H1 (cell line): ENCODE measurements around the gene MYO18A. TPM values are rescaled to one million over a fixed set of nuclear protein-coding genes. Genes with fewer than 3 reads are reported as not detected.

Source experiments
- CHD7 ChIP-seq: fragments of 300-600 bp; sonication (generic); IDR thresholded peaks from 2 replicates; pipeline ENCODE4 v1.7.1; 2012; ENCODE audit warnings: low read length, moderate library complexity, mild to moderate bottlenecking, inconsistent platforms; ENCODE audit not compliant: insufficient replicate concordance
- CTCF ChIP-seq, 3 experiments: IDR thresholded peaks; 1 replicate in 2 of 3; 2 replicates in 1 of 3; pipeline versions ENCODE4 v1.5.1 to v1.6.1; 2011; ENCODE audit warnings: low read length in 3 of 3, mild to moderate bottlenecking in 3 of 3, inconsistent platforms in 2 of 3, low read depth in 1 of 3, moderate library complexity in 1 of 3; ENCODE audit not compliant: insufficient read depth in 1 of 3; ENCODE audit errors: control extremely low read depth in 1 of 3
- RNF2 ChIP-seq: fragments of 200-900, 300-1000 bp; sonication (generic); IDR thresholded peaks from 2 replicates; pipeline ENCODE4 v1.7.1; 2016; ENCODE audit warnings: borderline replicate concordance, low read depth, mild to moderate bottlenecking, antibody characterized with exemption, low read length; ENCODE audit not compliant: poor library complexity, severe bottlenecking; ENCODE audit errors: missing control alignments
- SIX5 ChIP-seq: IDR thresholded peaks from 2 replicates; pipeline ENCODE4 v1.6.1; 2011; ENCODE audit warnings: mild to moderate bottlenecking, low read depth, low read length
- polyA plus RNA-seq, 7 experiments: library from polyadenylated mRNA; depleted of rRNA in 3 of 7; stranded (reverse) in 5 of 7; unstranded in 2 of 7; fragments of >200 nt in 5 of 7; fragments of 200-250 nt in 2 of 7; gene quantifications; 1 replicate in 5 of 7; 2 replicates in 1 of 7; 4 replicates in 1 of 7; pipeline versions ENCODE4 v1.2.1 to v1.2.3, GENCODE V29; 2011 to 2013; ENCODE audit warnings: missing spikeins in 2 of 7, mixed read lengths in 2 of 7
- total RNA-seq: library from RNA; stranded (reverse); fragmentation: NEBNext Ultra II Directional; extraction: Animal tissue kit (Norgen Biotek cat#: 25700); gene quantifications from 2 replicates; pipeline ENCODE4 v1.2.1, GENCODE V29; 2021

MYO18A gene
- total and polyA plus RNA-seq, 2 of the 8 experiments (the other 6 are each of a cell fraction or from before 2014, with no cell fraction given): 7.6 to 43.8 TPM

- TF ChIP-seq CHD7: no peak
- TF ChIP-seq RNF2: no peak
- TF ChIP-seq SIX5: no peak
- no peak for TF ChIP-seq CTCF (IDR thresholded peaks at IDR 0.05; ENCODE audit: control extremely low read depth in 1 of 3, insufficient read depth in 1 of 3, low read depth in 1 of 3, low read length in 3 of 3)
- TF ChIP-seq, all 59 proteins: peak for 0
Measured at GRCh38 chr17:29059281-29059680, 120.9 kb downstream of the MYO18A start (continued).
